ENCODE results near the gene GIMAP7.

The GIMAP7 gene

GRCh38 chr7:150514748-150515222, at the start of gene GIMAP7:
TSS of gene GIMAP7 (plus strand) at chr7:150514872. CDS start at chr7:150519975, 5,103 bp downstream.
- Histone ChIP-seq H3K27ac (no peak within 1 kb of the TSS), H3K27me3 (replicated peaks) (no peaks in the 10 kb centered on the region), H3K4me3 (ENCODE audit: low read depth, low read length) (no peak within 1 kb of the TSS), H3K36me3 (replicated peaks) (no peaks in the 10 kb centered on the region)
- TF ChIP-seq CTCF (IDR thresholded peaks at IDR 0.05; ENCODE audit: low read depth, low read length, missing control alignments) = no peak
- in situ Hi-C loops (cut with HindIII; ENCODE audit: low pct_ligation_motif_present, low sequenced_read_pairs) = no loop called here
- no peak for DNase-seq

DNA sequence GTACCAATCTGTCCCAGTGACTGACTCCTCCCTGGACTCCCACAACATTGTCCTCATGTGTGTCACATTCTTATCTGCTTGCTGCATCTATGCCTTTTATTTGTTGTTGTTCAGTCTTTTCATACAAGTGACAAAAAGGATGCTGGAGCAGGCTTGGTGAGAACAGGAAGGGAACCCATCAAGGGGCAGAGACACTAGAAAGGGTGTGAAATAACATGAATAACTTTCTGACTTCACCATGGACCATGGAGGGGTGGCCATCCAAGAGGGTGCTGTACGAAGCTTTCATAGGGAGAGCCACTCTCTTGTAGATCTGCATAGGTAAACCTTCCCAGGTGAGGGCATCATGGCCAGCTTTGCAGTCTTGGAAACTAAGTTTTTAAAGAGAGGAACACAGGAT, 49.7 kb upstream of the GIMAP7 start:
- H3K36me3 ChIP-seq (replicated peaks) = no peaks in the 10 kb centered on the region
- no peaks in the 10 kb centered on the region for H3K27me3 ChIP-seq (replicated peaks)
- in situ Hi-C loops (cut with HindIII; ENCODE audit: low pct_ligation_motif_present, low sequenced_read_pairs) = no loop called here
- TF ChIP-seq CTCF (IDR thresholded peaks at IDR 0.05; ENCODE audit: low read depth, low read length, missing control alignments) = no peak
- no peak overlapping the region for H3K27ac ChIP-seq
- no peak for DNase-seq
- H3K4me3 ChIP-seq (ENCODE audit: low read depth, low read length) = no peak overlapping the region

DNA sequence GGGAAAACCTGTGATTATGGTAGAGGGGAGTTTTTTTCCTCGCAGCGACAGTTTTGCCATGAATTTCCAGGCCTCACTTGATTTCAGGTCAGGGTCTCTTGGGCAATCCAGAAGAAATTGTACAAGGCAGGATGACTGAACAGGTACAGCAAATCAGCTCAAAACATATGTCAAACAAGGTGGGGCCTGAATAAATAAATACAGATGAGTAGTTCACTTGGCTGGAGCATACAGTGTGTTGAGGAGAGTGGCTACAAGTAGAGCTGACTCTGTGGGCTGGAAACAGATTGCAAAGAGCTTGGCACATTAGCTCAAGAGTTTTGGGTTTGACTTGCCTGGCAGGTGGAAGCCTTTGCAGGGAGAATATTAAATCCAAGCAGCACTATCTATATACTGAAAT, 49.3 kb upstream of the GIMAP7 start:
- no peak overlapping the region for H3K4me3 ChIP-seq (ENCODE audit: low read depth, low read length)
- no peaks in the 10 kb centered on the region for H3K27me3 ChIP-seq (replicated peaks)
- no peak for DNase-seq
- in situ Hi-C loops (cut with HindIII; ENCODE audit: low pct_ligation_motif_present, low sequenced_read_pairs) = no loop called here
- no peak overlapping the region for H3K27ac ChIP-seq
- no peaks in the 10 kb centered on the region for H3K36me3 ChIP-seq (replicated peaks)
- TF ChIP-seq CTCF (IDR thresholded peaks at IDR 0.05; ENCODE audit: low read depth, low read length, missing control alignments) = no peak

- Histone ChIP-seq H3K36me3 (replicated peaks) (no peaks in the 10 kb centered on the region), H3K27me3 (replicated peaks) (no peaks in the 10 kb centered on the region), H3K4me3 (ENCODE audit: low read depth, low read length) (no peak overlapping the region), H3K27ac (no peak overlapping the region)
- no peak for TF ChIP-seq CTCF (IDR thresholded peaks at IDR 0.05; ENCODE audit: low read depth, low read length, missing control alignments)
- in situ Hi-C loops (cut with HindIII; ENCODE audit: low pct_ligation_motif_present, low sequenced_read_pairs) = no loop called here
- DNase-seq = no peak
These were observed 48.2 kb upstream of the GIMAP7 start for GRCh38 chr7:150466477-150466876.

DNA sequence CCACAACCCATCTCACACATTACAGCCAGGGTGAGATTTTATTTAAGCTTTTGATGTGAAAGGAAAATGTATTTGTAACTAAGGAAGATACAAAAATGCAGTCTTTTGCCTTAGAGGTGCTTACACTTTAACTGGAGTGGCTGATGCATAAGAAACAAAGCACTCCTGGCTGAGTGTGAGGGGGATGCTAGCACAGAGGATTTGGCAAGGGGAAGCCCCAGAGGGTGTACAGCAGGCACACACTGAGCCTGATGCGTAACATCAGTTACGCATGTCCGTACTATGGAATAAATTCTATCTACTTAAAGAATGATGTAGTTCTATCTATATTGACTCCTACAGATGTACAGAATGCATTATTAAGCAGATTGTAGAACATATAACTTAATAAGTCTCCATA, 46.4 kb upstream of the GIMAP7 start:
- Histone ChIP-seq H3K27me3 (replicated peaks) (no peaks in the 10 kb centered on the region), H3K36me3 (replicated peaks) (no peaks in the 10 kb centered on the region), H3K27ac (no peak overlapping the region), H3K4me3 (ENCODE audit: low read depth, low read length) (no peak overlapping the region)
- DNase-seq = no peak
- in situ Hi-C loops (cut with HindIII; ENCODE audit: low pct_ligation_motif_present, low sequenced_read_pairs) = no loop called here
- no peak for TF ChIP-seq CTCF (IDR thresholded peaks at IDR 0.05; ENCODE audit: low read depth, low read length, missing control alignments)

DNA sequence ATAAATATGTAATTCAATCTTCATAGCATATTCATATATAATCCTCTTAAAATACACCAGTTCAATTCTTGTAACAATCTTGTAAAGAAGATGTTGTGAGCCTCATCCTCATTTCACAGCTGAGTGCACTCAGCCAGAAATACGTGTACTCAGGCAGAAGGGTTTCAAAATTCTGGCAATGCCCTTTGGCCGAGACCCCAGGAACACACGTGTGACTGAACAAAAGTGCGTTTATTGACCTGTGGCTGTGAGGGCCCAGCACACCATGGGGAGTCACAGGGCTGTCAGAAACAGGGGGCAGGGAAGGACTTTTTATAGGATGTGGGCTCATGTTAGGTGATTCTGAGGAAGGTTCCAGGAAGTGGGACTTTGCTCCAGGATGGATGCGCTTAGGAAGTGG, 42.8 kb upstream of the GIMAP7 start:
- no peaks in the 10 kb centered on the region for H3K27me3 ChIP-seq (replicated peaks)
- no peak overlapping the region for H3K27ac ChIP-seq
- H3K4me3 ChIP-seq (ENCODE audit: low read depth, low read length) = no peak overlapping the region
- in situ Hi-C loops (cut with HindIII; ENCODE audit: low pct_ligation_motif_present, low sequenced_read_pairs) = no loop called here
- no peak for TF ChIP-seq CTCF (IDR thresholded peaks at IDR 0.05; ENCODE audit: low read depth, low read length, missing control alignments)
- no peaks in the 10 kb centered on the region for H3K36me3 ChIP-seq (replicated peaks)
- no peak for DNase-seq

Data from brain microvascular endothelial cell (primary cell).